ENCODE results near the gene FOXP1. TPM values are rescaled to one million over a fixed set of nuclear protein-coding genes. Genes with fewer than 3 reads are reported as not detected.

The FOXP1 gene
- total RNA-seq, 1 experiment from 2014 or later = 75.3 TPM

DNA sequence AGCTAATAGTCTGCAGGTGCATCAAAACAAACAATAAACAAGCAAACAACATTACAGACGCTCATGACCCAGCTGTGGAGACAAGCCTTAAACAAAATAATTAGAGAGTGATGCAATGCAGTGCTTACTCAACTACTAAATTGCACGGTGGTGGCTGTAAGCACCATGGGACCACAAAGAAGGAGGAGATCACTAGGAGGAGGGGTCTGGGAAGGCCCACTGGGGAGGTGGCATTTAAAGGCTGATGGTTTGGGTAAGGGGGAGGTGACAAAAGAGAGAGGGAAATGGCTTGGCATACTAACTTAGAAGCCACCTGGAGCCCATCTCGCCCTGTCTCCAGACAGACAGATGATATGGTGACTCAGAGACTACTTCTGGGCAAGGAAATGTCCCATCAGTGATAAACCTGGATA lies 516.7 kb downstream of the FOXP1 start:
- Histone ChIP-seq H2BK20ac (ENCODE audit: low read depth, low read length, poor library complexity, severe bottlenecking) (no peak overlapping the region), H4K91ac (ENCODE audit: insufficient read length, low read depth, low read length) (no peak overlapping the region), H2BK120ac (ENCODE audit: low read depth, low read length, poor library complexity, severe bottlenecking) (no peak overlapping the region), H3T11ph (ENCODE audit: low read length) (no peak overlapping the region), H2BK15ac (ENCODE audit: low read depth, low read length) (no peak overlapping the region), H3K14ac (ENCODE audit: insufficient read depth, low read length) (no peak overlapping the region), H2AFZ (ENCODE audit: low read length) (no peak overlapping the region), H3K18ac (ENCODE audit: insufficient read length, low read depth, low read length) (no peak overlapping the region), H4K20me1 (ENCODE audit: control insufficient read depth, insufficient read depth, insufficient read length) (no peaks in the 10 kb centered on the region), H3K4me2 (ENCODE audit: insufficient read depth, insufficient read length, low read length) (peak overlapping the region; percentile 98), H3K4me1 (ENCODE audit: insufficient read depth, low read length) (peaks cover 6% of the 10 kb centered on the region; the same call in 1 of the 2 replicates), H3K79me2 (ENCODE audit: insufficient read depth, low read length) (no peaks in the 10 kb centered on the region; the same call in 1 of the 2 replicates), H2BK5ac (ENCODE audit: insufficient read length, low read length) (no peak overlapping the region), H3K79me1 (ENCODE audit: insufficient read depth, low read depth, low read length, poor library complexity, severe bottlenecking) (no peaks in the 10 kb centered on the region), H3K27me3 (ENCODE audit: insufficient read depth, low read length) (no peaks in the 10 kb centered on the region), H3K9ac (ENCODE audit: extremely low read depth, insufficient read length, low read length) (no peak overlapping the region), H3K23me2 (ENCODE audit: insufficient read length, low read depth, low read length, poor library complexity, severe bottlenecking) (peaks cover 17% of the 10 kb centered on the region), H2AK5ac (ENCODE audit: insufficient read length, low read length) (no peak overlapping the region), H3K56ac (ENCODE audit: insufficient read length, low read depth, low read length) (no peak overlapping the region), H3K9me3 (ENCODE audit: control insufficient read depth, low read depth, low read length) (no peaks in the 10 kb centered on the region), H3K27ac (ENCODE audit: insufficient read length, low read depth, low read length) (no peak overlapping the region), H3K4ac (ENCODE audit: low read depth, low read length) (no peak overlapping the region), H3K23ac (ENCODE audit: insufficient read length, low read depth, low read length) (no peak overlapping the region), H4K8ac (replicated peaks; ENCODE audit: insufficient read length, low read depth, low read length) (no peak overlapping the region), H4K5ac (ENCODE audit: insufficient read length, low read depth, low read length) (no peak overlapping the region), H2BK12ac (ENCODE audit: insufficient read length, low read depth, low read length) (no peak overlapping the region)
- H3K4me3 Mint-ChIP-seq = peak overlapping the region in 1 of 2 experiments; percentile 10; a peak in 2 of 5 replicates
- H3K9me3 Mint-ChIP-seq = no peaks in the 10 kb centered on the region
- H3K27me3 Mint-ChIP-seq (ENCODE audit: low read depth) = peaks cover 13% of the 10 kb centered on the region
- no peak for DNase-seq
- H3K27ac Mint-ChIP-seq = no peak overlapping the region; a peak in 1 of 7 replicates
- no CpG with 5 or more reads among the region's 3 CpGs for WGBS (ENCODE audit: extremely low coverage, insufficient read length, low lambda C conversion rate)
- H3K4me1 Mint-ChIP-seq = peaks cover 55% of the 10 kb centered on the region in 2 experiments
- H3K36me3 Mint-ChIP-seq (ENCODE audit: insufficient read depth in 1 of 3, low read depth in 3 of 3) = no peaks in the 10 kb centered on the region
- TF ChIP-seq, protein P1, sequence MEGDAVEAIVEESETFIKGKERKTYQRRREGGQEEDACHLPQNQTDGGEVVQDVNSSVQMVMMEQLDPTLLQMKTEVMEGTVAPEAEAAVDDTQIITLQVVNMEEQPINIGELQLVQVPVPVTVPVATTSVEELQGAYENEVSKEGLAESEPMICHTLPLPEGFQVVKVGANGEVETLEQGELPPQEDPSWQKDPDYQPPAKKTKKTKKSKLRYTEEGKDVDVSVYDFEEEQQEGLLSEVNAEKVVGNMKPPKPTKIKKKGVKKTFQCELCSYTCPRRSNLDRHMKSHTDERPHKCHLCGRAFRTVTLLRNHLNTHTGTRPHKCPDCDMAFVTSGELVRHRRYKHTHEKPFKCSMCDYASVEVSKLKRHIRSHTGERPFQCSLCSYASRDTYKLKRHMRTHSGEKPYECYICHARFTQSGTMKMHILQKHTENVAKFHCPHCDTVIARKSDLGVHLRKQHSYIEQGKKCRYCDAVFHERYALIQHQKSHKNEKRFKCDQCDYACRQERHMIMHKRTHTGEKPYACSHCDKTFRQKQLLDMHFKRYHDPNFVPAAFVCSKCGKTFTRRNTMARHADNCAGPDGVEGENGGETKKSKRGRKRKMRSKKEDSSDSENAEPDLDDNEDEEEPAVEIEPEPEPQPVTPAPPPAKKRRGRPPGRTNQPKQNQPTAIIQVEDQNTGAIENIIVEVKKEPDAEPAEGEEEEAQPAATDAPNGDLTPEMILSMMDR (conservative IDR thresholded peaks at IDR 0.05) = no peak

Data from H9 (cell line).